Endodermal cell (in vitro differentiated cells): Measurements from ENCODE around the gene TMEM186. TPM values are rescaled to one million over a fixed set of nuclear protein-coding genes. Genes with fewer than 3 reads are reported as not detected.

Experiments
- DNase-seq: peaks from one replicate; pipeline ENCODE4 v3.0.0-alpha.2; 2017
- H3K27ac ChIP-seq: 2 replicates; pipeline ENCODE4 v1.5.1; 2013; ENCODE audit warnings: mild to moderate bottlenecking, low read depth, low read length, moderate library complexity
- H3K27me3 ChIP-seq: 2 replicates; pipeline ENCODE4 v1.6.1; 2013; ENCODE audit warnings: mild to moderate bottlenecking, low read length, moderate library complexity; ENCODE audit not compliant: insufficient read depth, control insufficient read depth, poor library complexity, severe bottlenecking
- H3K36me3 ChIP-seq: 2 replicates; pipeline ENCODE4 v1.7.0; 2013; ENCODE audit warnings: mild to moderate bottlenecking, low read length, moderate library complexity; ENCODE audit not compliant: control insufficient read depth, insufficient read depth
- H3K4me1 ChIP-seq: one replicate; pipeline ENCODE4 v1.7.0; 2013; ENCODE audit warnings: low read length; ENCODE audit not compliant: control insufficient read depth, insufficient read depth
- H3K4me3 ChIP-seq: 2 replicates; pipeline ENCODE4 v1.5.1; 2013; ENCODE audit warnings: mild to moderate bottlenecking, low read length, moderate library complexity
- H3K9ac ChIP-seq: 2 replicates; pipeline ENCODE4 v1.6.1; 2013; ENCODE audit warnings: mild to moderate bottlenecking, low read length, moderate library complexity; ENCODE audit not compliant: poor library complexity, severe bottlenecking; ENCODE audit errors: extremely low read depth
- H3K9me3 ChIP-seq: 2 replicates; pipeline ENCODE4 v1.6.1; 2013; ENCODE audit warnings: mild to moderate bottlenecking, low read length, moderate library complexity; ENCODE audit not compliant: control insufficient read depth
- H3K27ac Mint-ChIP-seq: 2 replicates; pipeline ENCODE4 v1.8.0; 2020; ENCODE audit warnings: mixed read lengths
- H3K27me3 Mint-ChIP-seq: 2 replicates; pipeline ENCODE4 v1.8.0; 2021; ENCODE audit warnings: mild to moderate bottlenecking, mixed read lengths; ENCODE audit not compliant: insufficient read depth
- H3K36me3 Mint-ChIP-seq: 2 replicates; pipeline ENCODE4 v1.8.0; 2020; ENCODE audit warnings: low read depth, mixed read lengths
- H3K4me1 Mint-ChIP-seq: 2 replicates; pipeline ENCODE4 v1.8.0; 2020; ENCODE audit warnings: mixed read lengths
- H3K4me3 Mint-ChIP-seq: 2 replicates; pipeline ENCODE4 v1.8.0; 2020; ENCODE audit warnings: mild to moderate bottlenecking, moderate library complexity, mixed read lengths
- H3K9me3 Mint-ChIP-seq: 2 replicates; pipeline ENCODE4 v1.8.0; 2020; ENCODE audit warnings: mild to moderate bottlenecking, mixed read lengths
- CTCF ChIP-seq: fragments of 200-600 bp; sonication (generic); conservative IDR thresholded peaks from 2 replicates; pipeline ENCODE4 v1.5.0; 2021; ENCODE audit warnings: antibody characterized with exemption, mild to moderate bottlenecking
- WGBS, 2 experiments: methylation state at CpG; one replicate each; pipeline versions ENCODE4 v1.1.5 to v1.1.7; 2013; ENCODE audit warnings: missing lambda C conversion rate in 2 of 2, mixed read lengths in 1 of 2; ENCODE audit not compliant: insufficient coverage in 1 of 2, insufficient read length in 1 of 2; 5-methylcytosine and 5-hydroxymethylcytosine counted together
- total RNA-seq, 2 donors: library from RNA; stranded (reverse); fragmentation: NEBNext Ultra II Directional in 1 of 2; extraction: Animal tissue kit (Norgen Biotek cat#: 25700) in 1 of 2; gene quantifications; 2 replicates in 1 of 2; 3 replicates in 1 of 2; pipeline ENCODE4 v1.2.1, GENCODE V29; 2021

TMEM186 gene
- total RNA-seq, 2 donors from 2014 or later = 10.9 to 14.0 TPM

- Mint-ChIP-seq H3K36me3 (peaks cover 81% of the 10 kb centered on the region), H3K27ac (peak overlapping the region; percentile 7), H3K9me3 (no peaks in the 10 kb centered on the region), H3K27me3 (no peaks in the 10 kb centered on the region), H3K4me3 (no peak overlapping the region), H3K4me1 (peaks cover 20% of the 10 kb centered on the region)
- Histone ChIP-seq H3K27me3 (no peaks in the 10 kb centered on the region), H3K36me3 (peaks cover 86% of the 10 kb centered on the region), H3K4me3 (no peak overlapping the region), H3K9ac (no peak overlapping the region), H3K9me3 (peaks cover 20% of the 10 kb centered on the region), H3K4me1 (peaks cover 11% of the 10 kb centered on the region), H3K27ac (no peak overlapping the region)
- TF ChIP-seq CTCF = no peak
- DNase-seq = no peak
- 93% methylated on average over 4 of the region's 6 CpGs; no CpG with 5 or more reads in 1 of the 2 experiments for WGBS, 2 experiments
Observed at GRCh38 chr16:8819411-8820034, 22.1 kb upstream of the TMEM186 start.

GRCh38 chr16:8818504-8819270 lies 21.2 kb upstream of the TMEM186 start:
- no peaks in the 10 kb centered on the region for H3K9me3 Mint-ChIP-seq
- peaks cover 11% of the 10 kb centered on the region for H3K4me1 ChIP-seq
- H3K36me3 ChIP-seq = peaks cover 86% of the 10 kb centered on the region
- H3K9me3 ChIP-seq = peaks cover 12% of the 10 kb centered on the region
- H3K27ac ChIP-seq = no peak overlapping the region
- peaks cover 20% of the 10 kb centered on the region for H3K4me1 Mint-ChIP-seq
- WGBS, 2 experiments = 81 to 86% methylated on average over 7 to 10 of the region's 10 CpGs
- H3K4me3 ChIP-seq = no peak overlapping the region
- peak; percentile 65 for DNase-seq
- no peaks in the 10 kb centered on the region for H3K27me3 Mint-ChIP-seq
- H3K27ac Mint-ChIP-seq = peak overlapping the region; percentile 42
- no peak overlapping the region for H3K9ac ChIP-seq
- H3K27me3 ChIP-seq = no peaks in the 10 kb centered on the region
- no peak overlapping the region for H3K4me3 Mint-ChIP-seq
- peaks cover 81% of the 10 kb centered on the region for H3K36me3 Mint-ChIP-seq
- peak; percentile 25 for TF ChIP-seq CTCF

GRCh38 chr16:8816967-8817655 lies 19.7 kb upstream of the TMEM186 start:
- peaks cover 83% of the 10 kb centered on the region for H3K36me3 Mint-ChIP-seq

More at GRCh38 chr16:8816967-8817655, 19.7 kb upstream of the TMEM186 start:
- Histone ChIP-seq H3K27me3 (no peaks in the 10 kb centered on the region), H3K36me3 (peaks cover 86% of the 10 kb centered on the region), H3K9ac (no peak overlapping the region), H3K4me3 (no peak overlapping the region), H3K27ac (no peak overlapping the region), H3K9me3 (no peaks in the 10 kb centered on the region), H3K4me1 (peaks cover 11% of the 10 kb centered on the region)
- Mint-ChIP-seq H3K27me3 (no peaks in the 10 kb centered on the region), H3K27ac (no peak overlapping the region), H3K9me3 (no peaks in the 10 kb centered on the region), H3K4me1 (peaks cover 18% of the 10 kb centered on the region), H3K4me3 (no peak overlapping the region)
- TF ChIP-seq CTCF = no peak
- 96 to 100% methylated on average over 6 of the region's 6 CpGs for whole genome bisulfite sequencing, 2 experiments
- no peak for DNase-seq
